Measurements from ENCODE around the gene CCDC157.

- TF ChIP-seq, protein P1, sequence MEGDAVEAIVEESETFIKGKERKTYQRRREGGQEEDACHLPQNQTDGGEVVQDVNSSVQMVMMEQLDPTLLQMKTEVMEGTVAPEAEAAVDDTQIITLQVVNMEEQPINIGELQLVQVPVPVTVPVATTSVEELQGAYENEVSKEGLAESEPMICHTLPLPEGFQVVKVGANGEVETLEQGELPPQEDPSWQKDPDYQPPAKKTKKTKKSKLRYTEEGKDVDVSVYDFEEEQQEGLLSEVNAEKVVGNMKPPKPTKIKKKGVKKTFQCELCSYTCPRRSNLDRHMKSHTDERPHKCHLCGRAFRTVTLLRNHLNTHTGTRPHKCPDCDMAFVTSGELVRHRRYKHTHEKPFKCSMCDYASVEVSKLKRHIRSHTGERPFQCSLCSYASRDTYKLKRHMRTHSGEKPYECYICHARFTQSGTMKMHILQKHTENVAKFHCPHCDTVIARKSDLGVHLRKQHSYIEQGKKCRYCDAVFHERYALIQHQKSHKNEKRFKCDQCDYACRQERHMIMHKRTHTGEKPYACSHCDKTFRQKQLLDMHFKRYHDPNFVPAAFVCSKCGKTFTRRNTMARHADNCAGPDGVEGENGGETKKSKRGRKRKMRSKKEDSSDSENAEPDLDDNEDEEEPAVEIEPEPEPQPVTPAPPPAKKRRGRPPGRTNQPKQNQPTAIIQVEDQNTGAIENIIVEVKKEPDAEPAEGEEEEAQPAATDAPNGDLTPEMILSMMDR (conservative IDR thresholded peaks at IDR 0.05; ENCODE audit: low read length), result no peak
- no peak for TF ChIP-seq EZH2phosphoT487 (IDR thresholded peaks at IDR 0.05; ENCODE audit: borderline replicate concordance)
These were observed 8.4 kb upstream of the CCDC157 start for GRCh38 chr22:30348404-30348803.

Data from Loucy (cell line).